Measurements from ENCODE around the gene RTN4RL2. TPM values are rescaled to one million over a fixed set of nuclear protein-coding genes. Genes with fewer than 3 reads are reported as not detected.

Gene RTN4RL2
- total and polyA plus RNA-seq, 12 donors: 0.33 to 1.5 (median 0.90) TPM

GRCh38 chr11:57481315-57481714 is 21.0 kb downstream of the RTN4RL2 start:
- peaks cover 8 to 38% (median 24%) of the 10 kb centered on the region in 9 donors for H3K4me1 ChIP-seq
- WGBS, 2 donors: 39 to 53% methylated on average over 2 of the region's 2 CpGs
- H3K36me3 ChIP-seq: peaks cover 0 to 25% (median 8%) of the 10 kb centered on the region in 9 donors
- TF ChIP-seq CTCF (IDR thresholded peaks at IDR 0.05): no peak
- intact Hi-C loops (cut with DNase I): loop anchor here in 6 of 10 donors (2.0 to 10.0 kb wide), 5 partner anchors 23 to 137 kb away; no protein-coding TSS in a partner anchor
- ATAC-seq (no peak), DNase-seq (no peak)
- H3K27me3 ChIP-seq: peaks cover 0 to 39% (median 24%) of the 10 kb centered on the region in 7 donors
- H3K4me3 ChIP-seq: no peak overlapping the region
- no peak overlapping the region for H3K27ac ChIP-seq
- H3K9me3 ChIP-seq: no peaks in the 10 kb centered on the region

GRCh38 chr11:57481915-57482781 is 21.8 kb downstream of the RTN4RL2 start:
- intact Hi-C loops (cut with DNase I): loop anchor here in 7 of 10 donors (2.0 to 10.0 kb wide), 5 partner anchors 23 to 137 kb away; no protein-coding TSS in a partner anchor
- Histone ChIP-seq H3K27me3 (peaks cover 0 to 35% (median 24%) of the 10 kb centered on the region in 7 donors), H3K9me3 (no peaks in the 10 kb centered on the region), H3K4me1 (peaks cover 8 to 31% (median 17%) of the 10 kb centered on the region in 9 donors), H3K27ac (no peak overlapping the region), H3K4me3 (peak overlapping the region in 9 of 10 donors; percentile 9 to 55 (median 43)), H3K36me3 (peaks cover 0 to 30% (median 8%) of the 10 kb centered on the region in 9 donors)
- no peak for TF ChIP-seq CTCF (IDR thresholded peaks at IDR 0.05)
- 10 to 16% methylated on average over 43 to 44 of the region's 44 CpGs for WGBS, 2 donors
- no peak for DNase-seq
- no peak for ATAC-seq

- Histone ChIP-seq H3K36me3 (peaks cover 0 to 38% (median 8%) of the 10 kb centered on the region in 9 donors), H3K4me1 (peaks cover 8 to 31% (median 16%) of the 10 kb centered on the region in 9 donors), H3K27ac (no peak overlapping the region), H3K9me3 (no peaks in the 10 kb centered on the region), H3K27me3 (peaks cover 0 to 35% (median 24%) of the 10 kb centered on the region in 7 donors), H3K4me3 (peak overlapping the region; percentile 7 to 55 (median 42))
- peak in 1 of 2 donors; percentile 46 for DNase-seq
- 2% methylated on average over 49 to 52 of the region's 52 CpGs for WGBS, 2 donors
- intact Hi-C loops (cut with DNase I): loop anchor here in 4 of 10 donors (2.0 to 10.0 kb wide), 3 partner anchors 24 to 138 kb away; no protein-coding TSS in a partner anchor
- peak; percentile 41 to 80 (median 67) for TF ChIP-seq CTCF (IDR thresholded peaks at IDR 0.05)
- ATAC-seq: peak; percentile 48 to 71 (median 59)
These were observed 22.6 kb downstream of the RTN4RL2 start for GRCh38 chr11:57482782-57483561.

GRCh38 chr11:57483562-57483918 is 23.2 kb downstream of the RTN4RL2 start:
- no peak for ATAC-seq
- peaks cover 0 to 44% (median 8%) of the 10 kb centered on the region in 9 donors for H3K36me3 ChIP-seq
- H3K4me1 ChIP-seq: peaks cover 8 to 31% (median 16%) of the 10 kb centered on the region in 9 donors
- WGBS, 2 donors: 58 to 61% methylated on average over 3 of the region's 3 CpGs
- peak overlapping the region in 1 of 10 donors; percentile 55 for H3K4me3 ChIP-seq
- no peak for DNase-seq
- H3K9me3 ChIP-seq: no peaks in the 10 kb centered on the region
- intact Hi-C loops (cut with DNase I): loop anchor here in 4 of 10 donors (2.0 to 10.0 kb wide), 3 partner anchors 25 to 139 kb away; no protein-coding TSS in a partner anchor
- H3K27me3 ChIP-seq: peaks cover 0 to 35% (median 24%) of the 10 kb centered on the region in 7 donors
- H3K27ac ChIP-seq: no peak overlapping the region
- no peak for TF ChIP-seq CTCF (IDR thresholded peaks at IDR 0.05)

Data from heart right ventricle (tissue), 16 donors.